Panc1 (cell line): Measurements from ENCODE around the gene FAM162A.

Experiments used
- CTCF ChIP-seq: fragments of 450-650 bp; IDR thresholded peaks from 2 replicates; pipeline ENCODE4 v1.5.1; 2017; ENCODE audit warnings: mild to moderate bottlenecking
- POLR2AphosphoS5 ChIP-seq: IDR thresholded peaks from 2 replicates; pipeline ENCODE4 v1.6.1; 2012; ENCODE audit warnings: mild to moderate bottlenecking, low read depth, low read length, moderate library complexity

GRCh38 chr3:122365073-122365472 lies 18.9 kb upstream of the FAM162A start:
- TF ChIP-seq CTCF (no peak), POLR2AphosphoS5 (no peak)
